HTR-8/SVneo (cell line): Measurements from ENCODE around the gene LSM14B.
A peak's percentile ranks its signal among the peaks of the same experiment; 100 is the strongest.
"Not testable (repeated sequence)": the region's sequence is repeated elsewhere in the genome, so short reads cannot be mapped to it uniquely, and the experiment has no call there.

Source experiments
- DNase-seq: peaks from one replicate; pipeline ENCODE4 v3.0.0; 2011; ENCODE audit warnings: low spot score, mixed read lengths; ENCODE audit not compliant: insufficient read length
- FAIRE-seq: peaks from 2 replicates; lab custom pipeline; 2011; peaks lifted over from hg19 to GRCh38; lab: Jason Lieb, UNC

LSM14B gene

GRCh38 chr20:62143081-62143956 is 21.0 kb downstream of the LSM14B start, which contains the start of the genes PSMA7 and SS18L1:
Gene PSMA7 (minus strand): TSS chr20:62143394. CDS start chr20:62143303, 91 bp downstream.
Gene SS18L1 (plus strand): TSS chr20:62143769. CDS start chr20:62143821, 52 bp downstream.
- peak; percentile 98 for DNase-seq
- peak; percentile 100 for FAIRE-seq

DNA sequence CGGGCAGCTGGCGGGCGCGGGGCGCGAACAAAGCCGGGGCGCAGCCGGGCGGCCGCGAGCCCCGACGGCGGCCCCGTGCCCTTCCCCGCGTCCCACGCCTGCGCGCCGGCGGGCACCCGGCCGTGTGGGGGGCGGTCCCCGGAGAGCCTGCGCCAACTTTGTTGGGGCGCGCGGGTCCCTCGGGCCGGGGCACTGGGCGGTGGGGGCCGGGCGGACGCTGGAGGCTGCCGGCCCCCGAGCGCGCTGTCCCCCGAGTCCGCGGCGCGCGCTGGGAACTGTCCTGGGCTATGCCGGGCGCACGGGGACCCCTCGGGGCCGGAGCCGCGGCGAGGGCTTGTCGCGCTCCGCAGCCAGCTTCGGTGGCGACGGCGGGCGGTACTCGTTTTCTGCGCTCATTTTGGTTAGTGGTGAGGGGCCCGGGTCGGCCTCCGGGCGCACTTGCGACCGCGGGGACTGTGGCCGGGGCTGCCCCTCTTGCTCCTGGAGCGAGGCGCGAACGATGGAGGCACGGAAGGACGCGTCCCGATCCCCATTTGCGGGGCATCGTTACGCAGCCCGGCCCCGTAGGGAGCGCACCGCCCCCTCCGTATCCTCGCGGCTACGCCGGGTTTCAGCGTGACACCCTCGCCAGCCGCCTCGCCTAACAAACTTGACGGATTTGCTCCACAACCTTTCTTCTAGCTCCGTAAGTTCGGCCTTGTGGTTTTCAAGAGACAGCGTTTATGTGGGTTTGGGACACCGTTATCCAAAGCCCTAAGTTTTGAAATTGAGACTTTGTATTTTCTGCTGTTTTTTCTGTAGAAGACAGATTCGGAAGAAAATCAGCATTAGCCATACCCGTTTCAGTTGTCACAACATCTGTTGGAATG is 21.9 kb downstream of the LSM14B start:
- DNase-seq (peak; percentile 87), FAIRE-seq (peak; percentile 97)

GRCh38 chr20:62145688-62146018 is 23.4 kb downstream of the LSM14B start:
- FAIRE-seq (peak; percentile 80), DNase-seq (no peak)

- FAIRE-seq (no peak), DNase-seq (no peak)
Measured at GRCh38 chr20:62146019-62146755, 23.9 kb downstream of the LSM14B start.

DNA sequence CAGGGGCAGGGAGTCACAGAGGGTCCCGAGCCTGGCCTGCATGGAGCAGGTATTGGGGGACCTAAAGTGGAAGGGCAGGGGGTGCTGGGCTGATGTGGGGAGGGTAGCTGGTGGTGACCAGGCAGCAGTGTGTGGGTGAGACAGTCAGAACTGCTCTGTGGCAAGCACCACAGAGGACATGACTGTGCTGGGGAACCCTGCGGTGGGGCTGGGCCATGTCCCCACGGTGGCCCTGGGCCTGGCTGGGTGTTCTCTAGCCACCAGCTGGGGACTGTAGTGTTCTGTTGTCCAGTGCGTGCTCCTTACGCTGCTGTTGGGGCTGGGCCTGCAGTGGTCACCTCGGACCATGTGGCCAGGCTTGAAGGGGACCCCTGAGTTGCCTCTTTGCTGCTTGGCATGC is 24.9 kb downstream of the LSM14B start:
- FAIRE-seq (no peak), DNase-seq (no peak)

DNA sequence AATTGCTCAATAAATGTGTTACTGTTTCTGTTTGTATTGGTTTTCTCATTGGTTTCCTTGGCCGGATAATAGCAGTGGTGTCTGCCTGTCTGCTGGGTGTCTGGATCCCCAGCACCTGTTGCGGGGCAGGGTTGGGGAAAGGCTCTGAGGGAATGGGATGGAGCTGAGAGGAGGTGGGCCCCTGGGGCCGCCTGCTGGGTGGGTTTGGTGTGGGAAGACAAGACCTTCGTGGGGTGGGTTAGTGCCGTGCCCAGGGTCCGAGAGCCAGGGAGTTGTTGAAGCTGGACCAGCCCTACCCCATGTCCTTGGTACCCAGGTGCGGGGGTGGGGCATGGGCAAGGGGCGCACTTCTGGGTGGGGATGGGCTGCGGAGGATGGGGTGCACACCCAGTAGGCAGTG is 25.3 kb downstream of the LSM14B start:
- DNase-seq (no peak), FAIRE-seq (peak; percentile 48)

DNA sequence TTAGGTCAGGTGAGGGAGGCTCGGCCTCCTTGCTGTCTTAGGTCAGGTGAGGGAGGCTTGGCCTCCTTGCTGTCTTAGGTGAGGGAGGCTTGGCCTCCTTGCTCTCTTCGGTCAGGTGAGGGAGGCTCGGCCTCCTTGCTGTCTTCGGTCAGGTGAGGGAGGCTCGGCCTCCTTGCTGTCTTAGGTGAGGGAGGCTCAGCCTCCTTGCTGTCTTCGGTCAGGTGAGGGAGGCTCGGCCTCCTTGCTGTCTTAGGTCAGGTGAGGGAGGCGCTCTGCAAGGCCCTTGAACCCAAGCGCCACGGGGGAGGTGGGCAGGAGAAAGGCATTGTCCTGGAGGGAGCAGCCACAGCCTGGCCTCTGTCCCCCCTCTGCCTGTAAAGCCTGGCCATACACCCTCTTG is 26.1 kb downstream of the LSM14B start:
- not testable (repeated sequence) for DNase-seq
- peak; percentile 85 for FAIRE-seq

GRCh38 chr20:62148908-62149314 is 26.6 kb downstream of the LSM14B start:
- FAIRE-seq (no peak), DNase-seq (no peak)

DNA sequence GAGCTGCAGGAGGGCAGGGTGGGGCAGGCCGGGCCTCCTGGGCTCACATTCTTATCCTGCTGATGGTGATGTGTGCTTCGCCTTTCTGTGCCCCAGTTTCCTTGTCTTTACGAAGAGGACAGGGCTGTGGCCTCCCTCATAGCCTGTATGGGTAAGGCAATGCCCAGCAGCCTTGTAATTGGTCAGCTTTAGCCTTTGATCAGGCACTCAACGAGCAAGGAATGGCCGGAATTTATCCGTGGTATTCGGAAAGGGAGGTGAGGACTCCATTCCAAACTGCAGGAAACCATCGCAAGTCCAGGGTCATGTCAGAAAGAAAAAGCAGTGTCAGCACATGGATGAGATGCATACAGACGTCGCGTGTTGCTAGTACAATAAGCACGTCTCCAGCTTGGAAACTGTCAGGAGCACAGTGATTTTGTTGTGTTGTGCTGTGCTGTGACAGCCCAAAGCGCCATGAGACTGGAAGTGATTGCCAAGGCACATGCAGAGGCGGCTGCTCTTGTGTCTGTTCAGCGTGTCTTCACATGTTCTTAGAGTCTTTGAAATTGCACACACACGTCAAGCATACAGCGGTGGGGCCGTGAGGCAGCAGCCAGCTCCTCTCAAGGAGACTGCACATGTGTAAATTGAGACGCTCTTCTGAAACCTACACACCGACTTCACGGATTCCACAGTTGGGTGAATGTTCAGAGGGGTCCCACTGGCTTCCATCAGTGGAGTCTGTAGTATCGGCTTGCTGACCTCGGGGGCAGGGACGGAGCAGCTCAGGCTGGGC is 27.4 kb downstream of the LSM14B start:
- FAIRE-seq (peak; percentile 65), DNase-seq (no peak)

GRCh38 chr20:62150310-62150575 is 28.0 kb downstream of the LSM14B start:
- DNase-seq (no peak), FAIRE-seq (no peak)

DNA sequence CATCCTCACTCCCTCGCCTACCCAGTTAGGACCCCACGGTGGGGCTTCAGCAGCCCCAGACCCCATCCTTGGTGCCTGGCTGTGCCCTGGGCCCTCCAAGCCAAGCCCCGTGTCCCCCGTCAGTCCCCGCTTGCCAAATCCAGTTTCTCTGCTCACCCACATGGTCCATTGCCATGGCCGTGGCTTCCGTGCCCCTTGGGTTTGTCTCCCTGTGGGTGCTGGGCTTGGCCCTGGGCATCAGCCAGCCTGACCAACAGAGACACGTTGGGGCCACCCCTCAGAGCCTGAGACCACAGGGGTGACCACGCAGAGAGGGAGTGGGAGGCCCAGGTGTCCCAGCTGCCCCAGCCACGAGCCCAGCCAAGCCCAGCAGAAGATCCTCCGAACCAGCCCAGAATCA is 28.9 kb downstream of the LSM14B start:
- no peak for DNase-seq
- FAIRE-seq = peak; percentile 26

DNA sequence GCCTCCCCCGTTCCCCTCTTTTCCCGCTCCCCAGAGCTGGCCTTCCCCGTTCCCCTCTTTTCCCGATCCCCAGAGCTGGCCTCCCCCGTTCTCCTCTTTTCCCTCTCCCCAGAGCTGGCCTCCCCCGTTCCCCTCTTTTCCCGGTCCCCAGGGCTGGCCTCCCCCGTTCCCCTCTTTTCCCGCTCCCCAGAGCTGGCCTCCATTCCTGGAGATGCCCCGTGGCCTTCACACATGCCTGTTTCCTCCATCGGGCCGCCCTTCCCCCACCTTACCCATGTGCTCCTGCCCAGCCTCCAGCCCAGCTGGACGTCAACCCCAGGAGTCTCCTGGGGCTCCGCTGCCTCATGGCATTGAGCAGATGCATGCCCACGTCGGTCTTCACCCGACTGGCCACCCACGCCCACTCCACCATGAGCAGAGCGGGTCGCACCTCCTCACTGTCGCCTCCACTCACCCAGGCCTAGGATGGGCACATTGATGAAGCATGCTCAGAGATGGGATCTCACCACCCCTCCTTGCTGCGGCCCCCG is 29.6 kb downstream of the LSM14B start:
- FAIRE-seq = peak; percentile 9
- no peak for DNase-seq

DNA sequence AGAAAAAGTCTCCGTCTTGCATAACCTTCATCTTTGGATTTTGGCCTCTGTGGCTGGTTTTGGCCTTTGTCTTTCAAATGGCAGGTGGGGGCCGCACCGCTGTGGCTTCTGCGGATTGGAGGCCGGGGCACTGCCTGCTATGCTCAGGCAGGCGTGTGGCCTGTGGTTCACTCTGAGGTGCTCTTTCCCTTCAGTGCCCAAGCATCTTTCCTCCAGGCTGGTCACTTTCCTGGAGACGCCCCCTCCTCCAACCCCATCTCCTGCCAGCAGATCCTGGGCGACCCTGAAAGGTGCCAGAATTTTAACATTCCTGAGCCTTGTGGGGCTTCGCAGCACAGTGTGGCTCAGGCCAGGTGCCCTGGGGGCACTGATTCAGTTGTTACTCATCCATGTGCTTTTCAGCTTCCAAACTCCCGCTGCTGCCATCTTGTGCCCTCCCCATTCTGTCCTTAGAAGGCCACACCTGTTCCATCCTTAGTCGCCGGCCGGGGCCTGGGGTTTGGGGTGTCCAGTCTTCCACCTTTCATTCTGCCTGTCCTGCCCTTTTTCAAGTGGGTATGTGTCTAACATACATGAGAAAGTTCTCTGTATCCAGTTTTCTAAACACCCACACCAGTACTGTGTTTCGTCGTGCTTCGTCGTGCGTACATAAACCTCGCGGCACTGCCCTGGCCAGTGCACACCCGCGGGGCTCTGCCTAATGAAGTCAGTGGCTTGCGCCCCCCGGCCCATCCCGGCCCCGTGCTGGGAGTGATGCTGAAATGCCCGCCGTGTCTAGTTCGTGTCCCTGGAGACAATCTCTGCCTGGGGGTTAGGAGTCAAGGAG is 33.4 kb downstream of the LSM14B start:
- DNase-seq (peak; percentile 85), FAIRE-seq (peak; percentile 95)

GRCh38 chr20:62156254-62156556 is 33.9 kb downstream of the LSM14B start:
- no peak for DNase-seq
- peak; percentile 28 for FAIRE-seq

- FAIRE-seq = peak; percentile 86
- peak; percentile 74 for DNase-seq
Measured at GRCh38 chr20:62156592-62157386, 34.5 kb downstream of the LSM14B start.

GRCh38 chr20:62157387-62158087 is 35.3 kb downstream of the LSM14B start:
- DNase-seq (no peak), FAIRE-seq (peak; percentile 64)

DNA sequence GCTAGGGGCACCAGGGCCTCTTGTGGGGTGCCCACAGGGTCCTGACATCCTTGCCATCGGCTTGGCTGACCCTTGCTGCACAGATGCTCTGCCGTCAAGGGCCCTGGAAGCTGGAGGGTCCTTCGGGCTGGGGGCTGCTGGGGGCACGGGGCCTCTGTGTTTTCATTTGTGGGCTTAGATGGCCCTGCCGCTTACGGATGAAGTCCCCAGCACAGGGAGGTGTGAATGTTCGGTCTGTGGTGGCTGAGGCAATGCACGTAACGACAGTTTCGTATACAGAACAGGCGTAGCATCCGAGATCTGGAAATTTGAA is 35.8 kb downstream of the LSM14B start:
- FAIRE-seq (no peak), DNase-seq (no peak)

- peak; percentile 86 for FAIRE-seq
- DNase-seq = no peak
Measured at GRCh38 chr20:62158541-62158940, 36.3 kb downstream of the LSM14B start.
